ENCODE measurements around the gene DYRK1A. TPM values are rescaled to one million over a fixed set of nuclear protein-coding genes. Genes with fewer than 3 reads are reported as not detected.
A peak's percentile ranks its signal among the peaks of the same experiment; 100 is the strongest.

DYRK1A gene
- total RNA-seq, 1 experiment from 2014 or later: 49.3 TPM

- DNase-seq (ENCODE audit: low read depth, low spot score): no peak
- Histone ChIP-seq H4K20me1 (ENCODE audit: insufficient read depth) (no peaks in the 10 kb centered on the region), H3K9ac (ENCODE audit: low read length) (no peak overlapping the region), H3K36me3 (ENCODE audit: control insufficient read depth in 1 of 2, insufficient read depth in 2 of 2, low read length in 2 of 2) (peaks cover 13 to 45% of the 10 kb centered on the region in 2 experiments), H3K4me3 (replicated peaks in 1 of 2; ENCODE audit: low read depth in 1 of 2, low read length in 2 of 2) (no peak overlapping the region), H3K4me1 (ENCODE audit: control insufficient read depth in 1 of 2, insufficient read depth in 2 of 2, low read length in 2 of 2) (no peaks in the 10 kb centered on the region), H2AFZ (ENCODE audit: low read depth, low read length, poor library complexity, severe bottlenecking) (no peak overlapping the region), H3K27me3 (ENCODE audit: insufficient read depth, low read length) (no peaks in the 10 kb centered on the region), H3K4me2 (ENCODE audit: low read length) (no peak overlapping the region), H3K9me3 (ENCODE audit: control insufficient read depth in 1 of 2, insufficient read depth in 1 of 2, low read depth in 1 of 2, low read length in 2 of 2) (no peaks in the 10 kb centered on the region), H3K79me2 (ENCODE audit: insufficient read depth, low read length) (peaks cover 20% of the 10 kb centered on the region), H3K9me2 (ENCODE audit: insufficient read depth) (no peaks in the 10 kb centered on the region), H3K27ac (ENCODE audit: low read depth, low read length) (no peak overlapping the region)
- ChIA-PET CTCF (no interaction called here), POLR2A (no interaction called here), RAD21 (ENCODE audit: low non-redundant PET in 1 of 2, low total read pairs in 2 of 2, uncharacterized antibody in 2 of 2, unreplicated experiment in 2 of 2) (no interaction called here)
- TF ChIP-seq JUND (IDR thresholded peaks at IDR 0.05) (no peak), TCF7L2 (IDR thresholded peaks at IDR 0.05; ENCODE audit: borderline replicate concordance, extremely low read depth, insufficient read depth, insufficient read length) (no peak), CBX3 (IDR thresholded peaks at IDR 0.05; ENCODE audit: low read depth) (no peak), SRF (IDR thresholded peaks at IDR 0.05; ENCODE audit: low read depth) (no peak), EGR1 (IDR thresholded peaks at IDR 0.05; ENCODE audit: low read depth) (no peak), POLR2AphosphoS5 (IDR thresholded peaks at IDR 0.05; ENCODE audit: low read depth, low read length) (no peak), EZH2phosphoT487 (IDR thresholded peaks at IDR 0.05; ENCODE audit: borderline replicate concordance) (no peak), SP1 (IDR thresholded peaks at IDR 0.05; ENCODE audit: low read depth) (no peak), ZNF274 (IDR thresholded peaks at IDR 0.05; ENCODE audit: low read depth, low read length) (no peak), SIN3A (IDR thresholded peaks at IDR 0.05; ENCODE audit: low read depth) (no peak), REST (IDR thresholded peaks at IDR 0.05; ENCODE audit: low read depth) (no peak), POLR2A (IDR thresholded peaks at IDR 0.05; ENCODE audit: borderline replicate concordance, extremely low read depth, insufficient read depth, insufficient read length) (no peak), FOSL1 (IDR thresholded peaks at IDR 0.05; ENCODE audit: low read depth) (no peak)
- no peak for ATAC-seq
- BruUV-seq (replicated peaks): TSS peak; percentile 22
- intact Hi-C loops (cut with micrococcal nuclease): no loop called here
These were observed 146.8 kb downstream of the DYRK1A start for GRCh38 chr21:37513383-37513782.
